ENCODE measurements around the gene DDC. TPM values are rescaled to one million over a fixed set of nuclear protein-coding genes. Genes with fewer than 3 reads are reported as not detected.

Gene DDC
- total RNA-seq, 1 donor: not detected

- DNase-seq (ENCODE audit: low read depth): no peak
- TF ChIP-seq CTCF (IDR thresholded peaks at IDR 0.05; ENCODE audit: insufficient read depth, low read depth, low read length): no peak
- no peak overlapping the region for H3K4me3 ChIP-seq (ENCODE audit: low read depth, low read length)
Measured at GRCh38 chr7:50470250-50471163, 94.7 kb downstream of the DDC start.

DNA sequence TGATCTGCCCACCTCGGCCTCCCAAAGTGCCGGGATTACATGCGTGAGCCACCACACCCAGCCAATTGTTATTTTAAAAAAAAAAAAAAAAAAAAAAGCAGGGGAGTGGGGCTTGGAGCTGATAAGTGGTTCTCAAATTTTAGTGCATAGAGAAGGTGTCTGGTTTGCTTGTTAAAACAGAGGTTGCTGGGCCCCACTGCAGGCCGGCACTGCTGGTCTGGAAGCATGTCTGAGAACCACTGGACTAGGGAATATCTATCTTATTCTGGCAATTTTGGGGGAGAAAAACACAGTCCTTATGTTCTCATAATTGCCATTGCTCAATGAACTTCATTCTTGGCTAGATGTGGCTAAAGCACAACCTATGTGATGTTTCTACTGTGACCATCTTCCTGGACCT is 96.0 kb downstream of the DDC start:
- DNase-seq (ENCODE audit: low read depth): no peak
- no peak for TF ChIP-seq CTCF (IDR thresholded peaks at IDR 0.05; ENCODE audit: insufficient read depth, low read depth, low read length)
- H3K4me3 ChIP-seq (ENCODE audit: low read depth, low read length): no peak overlapping the region

DNA sequence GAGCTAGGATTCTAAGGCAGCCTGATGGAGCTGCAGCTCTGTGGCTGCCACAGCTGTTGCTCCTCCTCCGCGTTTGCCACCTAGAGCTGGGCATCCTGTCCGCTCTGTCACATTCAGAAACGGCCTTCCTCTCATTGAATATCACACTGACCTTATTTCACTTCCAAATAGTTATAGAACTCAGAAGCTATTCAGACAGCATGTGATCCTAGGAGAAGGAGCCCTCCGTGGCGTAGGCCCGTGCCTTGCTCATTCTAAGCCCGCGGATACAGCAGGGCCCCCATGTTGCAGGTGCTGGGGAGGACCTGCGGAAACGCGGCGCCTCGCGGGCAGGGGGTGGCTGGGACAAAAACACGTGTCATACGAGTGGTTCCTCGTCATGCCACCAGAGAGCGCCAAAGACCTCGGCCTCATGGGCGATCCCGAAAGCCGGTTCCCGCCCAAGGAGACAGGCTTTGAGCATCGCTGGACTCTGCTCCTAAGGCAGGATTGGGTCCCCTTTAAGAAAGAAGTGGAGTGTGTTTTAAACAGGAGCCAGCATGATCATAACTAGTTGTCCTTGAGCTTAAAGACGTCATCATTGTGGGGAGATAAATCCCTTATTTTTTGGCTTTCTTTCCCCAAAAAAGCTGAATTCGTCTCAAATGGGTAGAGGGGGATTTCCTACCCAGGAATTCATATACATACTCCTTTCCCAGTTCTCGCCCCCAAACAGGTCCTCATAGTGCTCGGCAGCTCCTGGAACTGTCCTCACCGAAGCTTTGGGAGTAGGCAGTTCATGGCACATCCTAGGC is 97.2 kb downstream of the DDC start:
- DNase-seq (ENCODE audit: low read depth): peak; percentile 74
- peak; percentile 88 for TF ChIP-seq CTCF (IDR thresholded peaks at IDR 0.05; ENCODE audit: insufficient read depth, low read depth, low read length)
- no peak overlapping the region for H3K4me3 ChIP-seq (ENCODE audit: low read depth, low read length)

GRCh38 chr7:50466815-50467585 is 98.2 kb downstream of the DDC start:
- no peak for DNase-seq (ENCODE audit: low read depth)
- H3K4me3 ChIP-seq (ENCODE audit: low read depth, low read length): no peak overlapping the region
- TF ChIP-seq CTCF (IDR thresholded peaks at IDR 0.05; ENCODE audit: insufficient read depth, low read depth, low read length): no peak

DNA sequence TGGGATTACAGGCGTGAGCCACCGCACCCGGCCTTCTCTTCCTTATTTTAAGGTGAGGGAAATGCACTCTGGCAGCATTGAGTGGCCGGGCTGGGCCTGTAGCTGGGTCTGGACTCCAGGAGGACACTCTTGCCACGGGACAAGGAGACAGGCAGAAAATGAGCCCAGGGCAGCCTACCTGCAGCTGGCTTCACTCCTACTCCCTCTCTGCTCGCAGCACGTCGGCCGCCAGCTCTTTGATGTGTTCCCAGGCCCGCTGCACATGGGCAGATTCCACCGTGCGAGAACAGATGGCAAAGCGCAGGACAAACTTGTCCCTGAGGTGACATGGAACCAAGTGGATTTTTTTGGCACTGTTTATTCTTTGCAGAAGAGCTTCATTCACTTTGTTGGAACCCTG is 102.2 kb downstream of the DDC start:
- no peak overlapping the region for H3K4me3 ChIP-seq (ENCODE audit: low read depth, low read length)
- TF ChIP-seq CTCF (IDR thresholded peaks at IDR 0.05; ENCODE audit: insufficient read depth, low read depth, low read length): no peak
- DNase-seq (ENCODE audit: low read depth): no peak

DNA sequence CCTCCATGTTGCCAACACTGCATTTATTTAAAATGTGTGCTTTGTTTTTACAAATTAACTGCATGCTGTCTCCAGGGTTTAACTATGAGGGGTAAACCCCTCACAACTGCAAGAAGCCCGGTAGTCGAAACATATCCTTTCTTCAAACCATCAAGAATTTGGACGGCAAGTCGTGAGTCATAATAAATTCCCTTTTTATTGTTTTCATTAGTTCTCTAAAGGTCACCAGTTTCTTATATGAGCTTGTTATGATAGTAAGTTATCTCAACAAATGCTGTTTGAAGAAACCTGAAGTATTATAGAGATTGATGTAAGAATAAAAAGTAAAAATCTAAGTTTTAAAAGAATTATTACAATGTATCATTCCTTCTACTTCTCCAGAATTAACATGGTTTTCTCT is 102.8 kb downstream of the DDC start:
- H3K4me3 ChIP-seq (ENCODE audit: low read depth, low read length): no peak overlapping the region
- TF ChIP-seq CTCF (IDR thresholded peaks at IDR 0.05; ENCODE audit: insufficient read depth, low read depth, low read length): no peak
- DNase-seq (ENCODE audit: low read depth): no peak
